ENCODE measurements around the gene NKD2. TPM values are rescaled to one million over a fixed set of nuclear protein-coding genes. Genes with fewer than 3 reads are reported as not detected.
A peak's percentile ranks its signal among the peaks of the same experiment; 100 is the strongest.

The NKD2 gene
- polyA plus RNA-seq, 2 of the 4 experiments (the other 2 are of a cell fraction), result 1.2 to 4.2 TPM

- FAIRE-seq, result no peak
Measured at GRCh38 chr5:1067141-1068121, 58.8 kb downstream of the NKD2 start.

GRCh38 chr5:1068204-1068894 is 59.7 kb downstream of the NKD2 start:
- ChIA-PET POLR2A (no interaction called here), CTCF (interaction anchor here (0.8 to 2.8 kb wide), 7 partner anchors 11 to 106 kb away, joined by 3 to 7 read pairs (median 4); no protein-coding TSS in a partner anchor)
- no peaks in the 10 kb centered on the region for H3K9me3 ChIP-seq
- ATAC-seq (no peak), DNase-seq (ENCODE audit: low read depth in 1 of 2, low spot score in 1 of 2) (no peak), FAIRE-seq (no peak)
- no peaks in the 10 kb centered on the region for H3K4me1 ChIP-seq
- no peak overlapping the region for H3K4me3 ChIP-seq
- TF ChIP-seq CTCF (IDR thresholded peaks at IDR 0.05), result no peak
- no peak for TF ChIP-seq RFX5 (IDR thresholded peaks at IDR 0.05)
- no peak for TF ChIP-seq ZC3H11A (IDR thresholded peaks at IDR 0.05)
- TF ChIP-seq KDM1A (IDR thresholded peaks at IDR 0.05; ENCODE audit: low read depth), result no peak
- no peak for TF ChIP-seq RAD21 (conservative IDR thresholded peaks at IDR 0.05 in 1 of 2, IDR thresholded peaks at IDR 0.05 in 1 of 2)
- TF ChIP-seq NR3C1 (IDR thresholded peaks at IDR 0.05), result no peak
- TF ChIP-seq RARB (CRISPR knock-in tag; IDR thresholded peaks at IDR 0.05), result no peak
- no peak for TF ChIP-seq MAZ (IDR thresholded peaks at IDR 0.05; ENCODE audit: borderline replicate concordance, low read depth, low read length)
- no peak for TF ChIP-seq RNF2 (IDR thresholded peaks at IDR 0.05; ENCODE audit: borderline replicate concordance, low read depth)
- H3K27ac ChIP-seq, result no peak overlapping the region
- H3K4me2 ChIP-seq, result no peak overlapping the region
- WGBS (ENCODE audit: missing lambda C conversion rate), result 91% methylated on average over 34 of the region's 34 CpGs

More at GRCh38 chr5:1067141-1068121, 58.8 kb downstream of the NKD2 start:
- CTCF ChIA-PET, result interaction anchor here (0.8 to 2.8 kb wide), 8 partner anchors 10 to 144 kb away, joined by 3 to 7 read pairs (median 4); no protein-coding TSS in a partner anchor
- Histone ChIP-seq H3K27ac (no peak overlapping the region), H3K4me3 (no peak overlapping the region), H3K4me2 (no peak overlapping the region), H3K4me1 (no peaks in the 10 kb centered on the region), H3K9me3 (no peaks in the 10 kb centered on the region)
- TF ChIP-seq TFCP2L1 (CRISPR knock-in tag; IDR thresholded peaks at IDR 0.05), result no peak
- TF ChIP-seq PHF8 (IDR thresholded peaks at IDR 0.05; ENCODE audit: borderline replicate concordance, low read depth), result no peak
- no peak; a peak in 1 of 6 replicates for ATAC-seq
- DNase-seq (ENCODE audit: low read depth in 1 of 2, low spot score in 1 of 2), result no peak
- WGBS (ENCODE audit: missing lambda C conversion rate), result 93% methylated on average over 38 of the region's 45 CpGs
- POLR2A ChIA-PET, result no interaction called here

GRCh38 chr5:1068895-1069719 is 60.5 kb downstream of the NKD2 start:
- FAIRE-seq, result no peak
- Histone ChIP-seq H3K4me2 (no peak overlapping the region), H3K4me3 (no peak overlapping the region), H3K4me1 (no peaks in the 10 kb centered on the region), H3K9me3 (no peaks in the 10 kb centered on the region), H3K27ac (no peak overlapping the region)
- ATAC-seq, result peak; percentile 9 to 17; a peak in 1 of 6 replicates
- ChIA-PET POLR2A (no interaction called here), CTCF (interaction anchor here (1.1 to 2.8 kb wide), 4 partner anchors 16 to 105 kb away, joined by 3 to 7 read pairs (median 4); no protein-coding TSS in a partner anchor)
- no peak for TF ChIP-seq EHF (CRISPR knock-in tag; IDR thresholded peaks at IDR 0.05)
- no peak for TF ChIP-seq HEYL (CRISPR knock-in tag; IDR thresholded peaks at IDR 0.05)
- TF ChIP-seq EP300 (IDR thresholded peaks at IDR 0.05), result no peak
- no peak for TF ChIP-seq MAX (IDR thresholded peaks at IDR 0.05)
- TF ChIP-seq CTCF (IDR thresholded peaks at IDR 0.05), result no peak
- no peak for TF ChIP-seq SMC3 (IDR thresholded peaks at IDR 0.05)
- TF ChIP-seq EHMT2 (IDR thresholded peaks at IDR 0.05; ENCODE audit: low read depth), result no peak
- no peak for TF ChIP-seq BCL3 (IDR thresholded peaks at IDR 0.05)
- no peak for TF ChIP-seq PHF8 (IDR thresholded peaks at IDR 0.05; ENCODE audit: borderline replicate concordance, low read depth)
- TF ChIP-seq E2F6 (IDR thresholded peaks at IDR 0.05; ENCODE audit: borderline replicate concordance, low read depth), result no peak
- TF ChIP-seq TP53 (CRISPR knock-in tag; IDR thresholded peaks at IDR 0.05), result no peak
- TF ChIP-seq BHLHE40 (IDR thresholded peaks at IDR 0.05; ENCODE audit: low read depth, low read length), result no peak
- TF ChIP-seq MYC (IDR thresholded peaks at IDR 0.05; ENCODE audit: borderline replicate concordance, low read length), result no peak
- DNase-seq (ENCODE audit: low read depth in 1 of 2, low spot score in 1 of 2), result no peak
- 87% methylated on average over 23 of the region's 33 CpGs for WGBS (ENCODE audit: missing lambda C conversion rate)

Measured in A549 (cell line).